Esophagus mucosa (tissue), 1 donor: ENCODE results near the gene SFT2D3. TPM values are rescaled to one million over a fixed set of nuclear protein-coding genes. Genes with fewer than 3 reads are reported as not detected.

ENCODE experiments used
- ATAC-seq: fragments of 200-7000 bp; cut with Tn5 transposase; one replicate; pipeline ENCODE4 v1.9.1; 2020
- total RNA-seq: library from RNA; stranded (reverse); gene quantifications from one replicate; pipeline ENCODE4 v1.2.4, GENCODE V29; 2023
- donor health status: DM: yes; HTN: yes; CAD: no.

SFT2D3 gene
- total RNA-seq, result 3.6 TPM

- peak; percentile 86 for ATAC-seq
Measured at GRCh38 chr2:127701193-127701650, at the start of gene SFT2D3. Gene SFT2D3, plus strand, starts transcription at chr2:127701497. Its CDS starts 32 bp downstream, at chr2:127701529.

- ATAC-seq, result no peak
Measured at GRCh38 chr2:127651971-127652550, 49.2 kb upstream of the SFT2D3 start.

DNA sequence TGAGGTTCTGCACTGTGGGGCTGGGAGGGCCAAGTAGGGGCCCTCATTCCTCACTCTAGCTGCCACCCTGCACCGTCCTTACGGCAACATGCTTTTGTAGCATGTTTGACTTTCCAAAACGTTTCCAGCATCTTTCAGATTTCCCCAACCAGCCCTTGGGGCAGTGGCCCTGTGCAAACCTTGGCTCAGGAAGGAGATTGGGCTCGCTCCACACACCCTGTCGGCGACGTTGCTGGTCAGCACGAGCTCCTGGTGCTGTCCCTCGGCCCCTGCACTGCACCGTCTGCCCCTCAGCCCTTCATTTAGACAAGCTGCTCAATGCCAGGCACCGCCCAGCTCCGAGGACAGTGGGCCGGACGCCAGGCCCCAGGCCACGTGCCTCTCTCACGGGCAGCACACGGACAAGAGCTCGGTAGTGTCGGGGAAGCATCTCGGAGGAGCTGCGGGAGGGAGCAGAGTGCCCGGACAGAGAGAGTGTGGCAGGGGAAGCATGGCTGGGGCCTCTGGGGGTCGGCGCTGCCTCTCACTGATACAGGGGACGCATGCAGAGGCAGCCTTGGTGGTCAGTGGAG, 48.4 kb upstream of the SFT2D3 start:
- no peak for ATAC-seq

DNA sequence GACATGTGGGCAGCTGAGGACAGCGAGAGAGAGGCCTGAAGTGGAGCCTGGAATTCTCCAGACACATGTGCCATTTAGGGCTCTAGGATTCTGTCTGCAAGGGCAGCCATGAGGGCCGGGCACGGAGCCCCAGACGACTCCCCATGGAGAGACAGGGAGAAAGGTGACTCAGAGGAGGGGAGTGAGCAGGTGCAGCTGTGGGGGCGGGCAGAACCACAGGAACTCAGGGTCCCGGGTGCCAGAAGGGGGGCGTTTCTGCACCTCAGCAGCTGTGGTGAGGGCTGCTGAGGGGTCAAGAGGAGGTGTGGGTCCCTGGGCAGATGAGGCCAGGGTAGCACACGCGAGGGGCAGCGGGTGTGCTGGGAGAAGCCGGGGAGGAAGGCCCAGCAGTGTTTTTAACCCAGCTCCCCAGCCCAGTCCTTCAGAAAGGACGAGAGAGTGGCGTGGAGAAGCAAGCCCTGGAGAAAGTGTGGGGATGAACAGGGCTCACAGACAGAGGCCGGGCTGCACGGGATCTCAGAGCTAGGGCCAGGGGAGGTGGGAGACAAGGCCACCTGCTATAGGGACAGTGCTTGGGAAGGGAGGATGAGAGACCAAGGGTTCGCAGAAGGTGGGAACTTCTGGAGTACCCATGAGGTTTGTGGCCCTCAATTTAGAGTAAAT, 47.7 kb upstream of the SFT2D3 start:
- no peak for ATAC-seq

DNA sequence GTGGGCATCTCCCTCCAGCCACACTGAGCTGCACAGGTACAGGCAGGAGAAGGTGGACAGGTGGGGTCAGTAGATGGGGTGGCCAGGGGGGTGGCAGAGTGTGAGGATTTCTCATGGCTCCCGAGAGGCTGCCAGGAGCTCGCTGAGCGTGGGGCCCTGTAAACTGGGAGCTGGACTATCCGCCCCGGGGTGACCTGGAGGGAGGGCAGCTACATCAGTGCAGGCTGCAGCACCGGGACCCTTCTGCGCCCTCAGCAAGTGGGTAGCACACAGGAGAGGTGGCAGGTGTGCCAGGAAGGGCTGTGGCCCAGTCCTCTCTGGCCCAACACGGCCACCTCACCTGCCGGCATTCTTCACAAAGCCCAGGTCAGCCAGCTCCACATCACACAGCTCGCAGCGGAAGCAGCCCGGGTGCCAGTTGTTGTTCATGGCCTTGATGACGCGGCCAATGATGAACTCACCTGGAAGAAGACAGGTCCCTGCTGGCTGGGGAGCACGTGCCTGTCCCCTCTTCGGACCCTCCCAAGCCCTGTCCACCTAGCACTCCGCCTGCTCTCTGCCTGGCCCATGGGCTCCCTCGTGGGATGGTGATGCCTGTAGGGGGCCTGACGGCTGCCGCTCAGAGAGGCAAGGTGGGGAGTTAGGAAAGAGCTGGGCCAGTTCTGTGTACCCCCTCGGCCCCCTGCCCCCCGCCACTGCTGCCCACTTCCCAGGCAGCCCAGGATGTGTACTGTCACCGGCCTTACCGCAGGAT, 47.0 kb upstream of the SFT2D3 start:
- ATAC-seq, result no peak

DNA sequence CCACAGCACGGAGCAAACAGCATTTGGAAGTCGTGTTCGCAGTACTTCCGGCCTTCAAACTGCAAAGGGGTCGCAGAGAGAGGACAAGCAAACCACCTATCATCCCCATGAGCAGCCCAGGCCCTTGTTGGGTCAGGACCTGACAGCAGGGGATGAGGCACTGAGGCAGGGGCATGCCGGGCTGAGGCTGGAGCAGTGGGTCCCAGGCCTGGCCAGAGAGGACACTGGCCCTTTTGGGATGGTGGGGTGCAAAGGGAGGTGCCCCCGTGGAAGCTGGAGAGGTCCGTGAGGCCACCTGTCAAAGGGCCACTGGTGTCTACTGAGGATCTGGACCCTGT, 46.5 kb upstream of the SFT2D3 start:
- no peak for ATAC-seq

GRCh38 chr2:127655209-127656073, 45.9 kb upstream of the SFT2D3 start:
- ATAC-seq, result no peak

DNA sequence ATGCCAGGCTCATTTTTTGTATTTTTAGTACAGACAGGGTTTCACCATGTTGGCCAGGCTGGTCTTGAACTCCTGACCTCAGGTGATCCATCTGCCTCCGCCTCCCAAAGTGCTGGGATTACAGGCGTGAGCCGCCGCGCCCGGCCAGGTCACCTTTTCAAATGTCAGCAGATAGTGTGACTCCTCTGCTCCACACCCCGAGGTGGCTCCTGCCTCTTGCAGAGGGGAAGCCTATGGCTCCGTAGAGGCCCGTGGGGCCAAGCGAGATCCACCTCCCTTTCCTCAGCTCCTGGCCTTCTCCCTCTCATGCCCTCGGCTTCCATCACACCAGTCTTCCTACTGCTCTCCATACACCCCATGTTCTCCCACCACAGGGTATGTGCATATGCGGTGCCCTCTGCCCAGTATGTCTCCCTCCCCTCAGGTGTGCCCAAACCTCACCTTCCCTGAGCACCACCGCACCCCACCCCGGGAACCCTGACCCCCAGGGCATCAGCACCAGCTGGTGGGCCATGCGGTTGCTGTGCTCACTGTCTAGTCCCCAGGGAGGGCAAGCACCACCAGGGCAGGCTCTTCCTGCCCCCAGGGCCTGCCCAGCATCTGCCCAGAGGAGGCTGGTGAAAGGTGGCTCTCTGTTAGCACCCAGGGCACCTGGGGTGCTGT, 44.6 kb upstream of the SFT2D3 start:
- no peak for ATAC-seq

- ATAC-seq, result no peak
Measured at GRCh38 chr2:127657232-127657595, 44.1 kb upstream of the SFT2D3 start.

DNA sequence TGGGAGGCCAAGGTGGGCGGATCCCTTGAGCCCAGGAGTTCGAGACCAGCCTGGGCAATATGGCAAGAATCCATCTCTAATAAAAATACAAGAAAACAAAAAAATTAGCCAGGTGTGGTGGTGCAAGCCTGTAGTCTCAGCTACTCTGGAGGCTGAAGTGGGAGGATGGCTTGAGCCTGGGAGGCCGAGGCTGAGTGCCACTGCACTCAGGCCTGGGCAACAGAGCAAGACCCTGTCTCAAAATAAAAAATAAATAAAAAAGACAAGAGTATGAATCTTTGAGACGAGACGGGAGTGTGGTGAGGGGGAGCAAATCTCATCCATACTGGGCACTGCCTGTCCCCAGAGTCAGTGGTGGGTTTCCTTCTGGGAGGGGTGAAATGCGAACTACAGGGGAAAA, 43.2 kb upstream of the SFT2D3 start:
- no peak for ATAC-seq

DNA sequence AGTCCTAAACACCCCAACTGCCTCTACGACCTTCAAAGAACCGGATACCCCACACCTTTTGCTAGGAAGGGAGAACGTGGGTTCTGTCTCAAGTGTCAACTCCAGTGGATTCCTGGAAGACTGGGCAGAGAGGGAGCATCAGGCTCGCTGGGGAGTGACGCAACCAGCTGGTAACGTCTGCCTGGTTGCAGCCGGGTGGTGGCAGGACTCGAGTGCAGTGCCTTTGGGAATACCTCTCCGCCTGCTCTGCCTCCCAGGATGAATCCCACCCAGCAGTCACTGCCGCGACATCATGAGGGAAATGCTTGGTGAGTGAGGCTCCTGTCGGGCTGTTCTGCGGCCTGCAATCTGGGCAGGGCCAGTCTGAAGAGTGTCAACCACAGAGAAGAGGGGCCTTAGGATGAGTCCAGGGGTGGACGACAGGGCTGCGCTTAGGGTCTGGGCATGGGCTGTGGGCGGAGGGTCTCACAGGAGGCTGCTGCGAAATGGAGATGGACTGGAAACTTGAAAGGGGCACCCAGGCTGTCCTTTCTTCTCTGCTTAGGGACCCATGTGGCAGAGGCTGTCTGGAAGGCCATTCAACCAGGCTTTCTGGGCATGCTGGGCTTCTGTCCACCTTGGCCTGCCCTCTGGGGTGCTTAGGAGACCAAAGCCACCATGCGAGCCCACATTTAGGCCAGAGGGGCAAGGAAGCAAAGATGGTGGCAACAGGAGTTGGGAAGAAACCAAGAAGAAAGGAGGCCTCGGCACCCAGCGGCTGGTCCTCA, 42.5 kb upstream of the SFT2D3 start:
- ATAC-seq, result no peak

DNA sequence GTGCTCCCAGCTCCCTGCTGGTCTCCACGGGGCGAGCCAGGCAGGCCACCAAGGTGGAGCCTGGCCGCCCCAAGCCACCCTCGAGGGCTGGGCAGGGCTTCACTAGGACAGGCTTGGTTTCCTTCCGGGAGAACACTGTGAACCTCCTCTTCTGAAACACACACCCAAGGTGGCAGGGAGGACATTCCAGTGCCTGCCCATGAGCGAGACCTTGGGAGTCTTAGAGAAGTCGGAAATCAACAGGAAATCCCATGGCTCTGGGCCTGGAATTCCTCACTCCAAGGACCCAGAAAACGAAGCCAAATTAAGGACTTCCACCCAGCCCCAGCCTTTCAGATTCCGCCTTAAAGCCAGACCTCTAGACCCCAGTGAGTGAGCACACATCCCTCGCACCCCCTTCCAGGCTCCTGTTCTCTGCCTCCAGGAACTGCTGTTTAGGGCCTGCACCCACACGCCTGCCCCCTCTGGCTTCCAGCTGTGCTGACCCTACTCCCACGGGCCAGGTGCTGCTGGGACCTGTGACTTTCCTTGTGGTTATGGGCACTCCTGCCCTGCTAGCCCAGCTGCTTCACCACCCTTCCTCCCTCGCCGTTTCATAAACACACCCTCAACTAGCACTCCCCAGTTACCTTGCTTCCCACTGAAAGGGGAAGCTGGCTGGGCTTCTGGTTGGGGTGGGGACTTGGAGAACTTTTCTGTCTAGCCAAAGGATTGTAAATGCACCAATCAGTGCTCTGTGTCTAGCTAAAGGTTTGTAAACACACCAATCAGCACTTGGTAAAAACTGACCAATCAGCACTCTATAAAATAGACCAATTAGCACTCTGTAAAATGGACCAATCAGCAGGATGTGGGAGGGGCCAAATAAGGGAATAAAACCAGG, 41.6 kb upstream of the SFT2D3 start:
- peak; percentile 44 for ATAC-seq

GRCh38 chr2:127660291-127660578, 41.1 kb upstream of the SFT2D3 start:
- no peak for ATAC-seq

GRCh38 chr2:127661072-127661649, 40.1 kb upstream of the SFT2D3 start:
- ATAC-seq, result no peak

DNA sequence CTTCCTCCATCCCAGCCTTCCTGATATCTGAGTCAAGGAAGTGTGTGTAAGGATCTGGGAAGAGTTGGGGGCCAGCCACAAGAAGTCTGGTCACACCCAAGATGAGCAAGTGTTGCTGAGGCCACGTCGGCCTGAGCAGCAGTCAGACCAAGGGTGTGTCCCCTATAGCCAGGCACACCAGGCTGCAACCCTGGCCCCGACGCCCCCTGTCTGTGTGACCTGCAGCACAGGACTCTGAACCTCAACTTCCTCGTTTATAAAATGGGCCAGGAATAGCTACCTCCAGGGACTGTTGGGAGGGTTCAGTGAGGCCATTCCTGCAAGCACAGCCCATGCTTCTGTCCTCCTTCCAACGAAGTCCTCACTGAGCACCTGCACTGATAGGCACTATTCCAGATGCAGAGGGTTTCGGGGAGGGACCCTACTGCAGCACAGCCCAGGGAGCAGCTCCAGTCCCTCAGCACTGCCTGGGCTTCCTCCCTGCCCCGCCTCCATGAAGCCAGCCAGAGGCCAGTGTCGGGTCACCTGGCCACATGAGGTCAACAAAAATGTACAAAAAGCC, 39.3 kb upstream of the SFT2D3 start:
- ATAC-seq, result peak; percentile 44

DNA sequence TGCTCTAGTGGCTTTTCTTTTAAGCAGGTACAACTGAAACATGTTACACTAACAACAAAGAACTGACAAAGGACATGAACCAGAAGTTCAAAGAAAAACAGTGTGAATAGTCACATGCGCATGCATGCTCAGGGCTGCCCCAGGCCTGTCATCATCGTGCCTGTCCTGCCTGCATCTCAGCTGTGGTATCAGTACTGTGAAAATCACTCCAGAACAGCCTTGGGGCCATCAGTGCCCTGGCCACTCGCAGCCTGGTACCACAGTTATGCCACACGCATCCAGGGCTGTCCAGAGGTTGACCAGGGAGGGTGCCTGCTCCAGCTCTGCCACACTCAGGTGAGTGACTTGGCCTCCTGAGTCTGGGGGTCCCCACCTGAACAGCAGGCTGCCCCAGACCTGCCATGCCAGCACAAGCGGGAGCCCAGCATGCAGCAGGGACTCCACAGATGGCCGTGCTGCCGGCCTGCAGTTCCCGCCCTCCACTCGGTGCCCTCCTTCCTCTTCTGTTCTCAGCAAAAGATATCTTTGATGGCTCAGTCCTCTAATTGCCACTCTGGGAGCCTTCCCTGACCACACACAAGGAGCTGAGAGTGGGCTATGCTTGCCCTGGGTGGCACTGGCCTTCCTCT, 38.2 kb upstream of the SFT2D3 start:
- ATAC-seq, result no peak

DNA sequence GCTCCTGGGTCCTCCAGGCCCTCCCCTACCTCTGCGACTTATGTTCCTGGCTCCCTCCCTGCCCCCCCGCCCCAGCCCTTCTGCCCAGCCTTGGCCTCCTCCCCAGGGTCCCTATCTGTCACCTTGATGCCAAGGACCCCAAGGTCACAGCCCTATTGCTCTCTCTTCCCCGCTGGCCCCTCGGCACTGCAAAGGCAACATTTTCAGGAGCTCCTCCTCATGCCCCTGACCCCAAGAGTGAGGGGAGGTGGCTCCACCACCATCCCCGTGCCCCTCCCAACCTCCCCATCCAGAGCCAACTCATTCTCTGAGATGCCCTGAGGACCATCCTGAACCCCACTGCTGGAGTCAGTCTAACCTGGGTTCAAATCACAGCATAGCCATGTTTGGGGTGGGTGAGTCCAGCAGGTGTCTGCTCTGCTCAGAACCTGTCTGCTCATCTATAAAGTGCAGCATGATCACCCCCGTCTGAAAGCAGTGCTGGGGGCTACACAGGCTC, 37.7 kb upstream of the SFT2D3 start:
- no peak for ATAC-seq

DNA sequence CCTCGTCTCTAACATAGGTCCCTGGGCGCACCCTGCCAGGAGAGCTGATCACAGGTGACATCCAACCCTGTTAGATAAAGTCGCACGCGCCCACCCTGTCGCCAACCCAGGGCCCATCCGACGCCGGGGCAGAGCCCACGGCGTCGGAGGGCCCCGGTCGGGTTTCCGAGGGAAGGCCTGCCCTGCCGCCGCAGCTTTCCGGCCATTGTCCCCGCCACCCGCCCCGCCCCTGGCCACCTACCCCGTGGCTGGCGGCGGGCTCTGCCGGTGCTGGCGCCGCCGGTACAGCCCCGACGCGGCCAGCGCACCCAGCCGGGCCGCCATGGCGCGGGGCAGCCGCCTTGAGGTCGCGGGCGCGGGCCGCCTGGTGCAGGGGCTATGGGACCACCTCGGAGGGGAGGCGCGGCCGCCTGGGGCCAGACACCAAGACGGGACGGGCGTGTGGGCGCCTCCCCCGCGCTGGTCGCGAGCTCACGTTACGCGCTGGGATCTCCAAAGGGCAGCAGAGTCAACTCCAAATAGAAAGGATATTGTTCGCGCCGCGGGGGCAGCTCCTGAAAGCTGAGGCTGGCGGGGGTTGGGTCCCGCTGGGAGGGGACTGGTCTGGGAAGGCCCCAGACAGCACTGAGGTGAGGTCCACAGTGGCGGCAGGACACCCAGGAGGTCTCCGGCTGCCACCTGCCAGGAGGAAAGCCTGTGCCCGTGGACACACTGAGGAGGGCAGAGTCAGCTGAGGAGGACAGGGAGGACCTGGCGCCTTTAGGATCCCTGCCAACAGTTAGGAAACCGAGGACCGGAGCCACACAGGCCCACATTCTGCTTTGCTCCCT, 37.0 kb upstream of the SFT2D3 start:
- ATAC-seq, result peak; percentile 32
